Islet precursor cell (in vitro differentiated cells): Measurements from ENCODE around the gene PTCRA.
"Not testable (repeated sequence)": the region's sequence is repeated elsewhere in the genome, so short reads cannot be mapped to it uniquely, and the experiment has no call there.

Source experiments
- DNase-seq: peaks from one replicate; pipeline ENCODE4 v3.0.0-alpha.2; 2018

PTCRA gene

DNA sequence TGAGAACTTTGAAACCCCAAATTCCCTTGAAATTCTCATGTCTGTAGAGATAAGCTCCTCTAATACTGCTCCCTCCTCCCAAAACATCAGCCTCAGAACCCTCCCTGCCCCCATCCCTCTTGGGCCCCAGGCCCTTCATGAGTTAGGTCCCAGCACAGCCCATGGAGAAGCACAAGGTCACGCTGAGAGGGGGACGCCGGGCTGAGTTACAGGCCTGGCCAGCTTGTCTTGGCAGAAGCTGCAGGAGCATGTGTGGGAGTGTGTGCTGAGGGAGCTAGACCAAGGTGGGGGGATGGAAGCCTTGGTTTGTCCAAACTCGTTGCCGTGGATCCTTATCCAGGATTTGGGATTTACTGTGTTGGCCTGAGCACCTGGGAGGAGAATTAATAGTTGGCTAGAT, 8.5 kb upstream of the PTCRA start:
- DNase-seq = no peak

GRCh38 chr6:42909835-42910234, 6.0 kb upstream of the PTCRA start:
- DNase-seq = no peak

DNA sequence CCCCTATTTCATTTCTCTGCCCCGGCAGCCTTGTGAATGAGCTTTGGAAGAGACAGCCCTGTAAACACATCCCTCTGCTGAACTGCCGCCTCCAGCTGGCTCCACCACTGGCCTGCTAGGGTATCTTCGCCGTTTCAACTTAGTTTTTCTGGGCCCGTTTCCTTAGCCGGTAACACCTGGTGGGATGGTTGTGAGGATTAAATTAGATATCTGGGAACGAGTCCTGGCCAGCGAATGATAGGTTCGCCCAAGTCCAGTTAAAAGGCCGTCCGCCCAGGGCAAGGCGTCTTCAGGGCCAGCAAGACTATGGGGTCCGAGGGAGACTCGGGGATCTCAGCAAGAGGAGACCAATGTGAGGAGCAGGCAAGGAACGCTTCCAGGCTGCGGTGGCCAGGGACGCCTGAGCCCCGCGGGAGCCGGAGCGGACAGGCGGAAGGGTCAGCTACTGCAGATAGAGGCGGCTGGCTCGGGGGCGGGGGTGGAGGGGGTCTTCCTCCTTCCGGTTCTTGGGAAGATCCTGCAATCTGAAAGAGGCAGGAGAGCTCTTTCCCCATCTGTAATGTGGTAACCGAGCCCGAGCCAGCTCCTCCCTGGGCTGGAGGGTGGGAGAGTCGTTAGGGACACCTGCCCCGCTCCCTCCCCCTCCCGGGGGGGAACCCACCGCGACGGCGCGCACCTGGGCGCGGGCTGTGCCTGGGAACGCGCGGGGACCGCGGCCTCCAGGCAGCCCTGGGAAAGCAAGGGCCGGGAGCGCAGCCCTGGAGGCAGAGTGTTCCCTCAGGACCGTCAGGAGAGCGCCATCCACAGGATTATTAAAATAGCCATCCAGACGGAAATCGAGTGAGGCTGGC, 4.5 kb upstream of the PTCRA start:
- DNase-seq = peak; percentile 84

GRCh38 chr6:42914546-42914945, 1.3 kb upstream of the PTCRA start:
- no peak for DNase-seq

DNA sequence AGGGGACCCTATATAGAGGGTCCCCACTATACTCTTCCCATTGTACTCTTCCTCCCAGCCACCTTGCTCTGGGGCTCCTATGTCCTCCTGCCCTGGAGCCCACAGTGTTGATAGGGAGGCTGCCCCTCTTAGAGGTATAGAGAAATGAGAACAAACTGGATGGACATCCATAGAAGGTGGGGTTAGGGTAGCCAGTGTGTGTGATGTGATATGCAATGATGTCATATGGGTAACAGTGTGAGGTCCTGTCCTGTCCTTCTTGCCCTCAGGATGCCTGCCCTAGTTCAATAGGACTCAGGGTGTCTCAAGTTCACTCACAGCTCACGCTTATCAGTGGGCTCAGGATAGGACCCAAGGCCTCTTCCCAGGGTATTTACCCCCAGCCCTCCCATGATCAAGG, 435 bp downstream of the PTCRA start:
- DNase-seq = no peak

DNA sequence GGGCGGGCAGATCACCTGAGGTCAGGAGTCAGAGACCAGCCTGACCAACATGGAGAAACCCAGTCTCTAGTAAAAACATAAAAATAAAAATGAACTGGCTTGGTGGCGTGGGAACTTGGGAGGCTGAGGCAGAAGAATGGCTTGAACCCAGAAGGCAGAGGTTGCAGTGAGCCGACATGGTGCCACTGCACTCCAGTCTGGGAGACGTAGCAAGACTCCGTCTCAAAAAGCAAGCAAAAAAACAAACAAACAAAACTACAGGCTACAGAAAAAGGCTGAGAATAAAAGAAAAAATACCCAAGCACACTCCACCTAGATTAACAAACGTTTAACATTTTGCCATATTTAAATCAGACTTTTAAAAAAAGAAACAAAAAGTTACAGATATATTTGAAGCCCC, 5.9 kb downstream of the PTCRA start:
- no peak for DNase-seq

GRCh38 chr6:42923666-42924065, 7.8 kb downstream of the PTCRA start:
- DNase-seq = no peak

DNA sequence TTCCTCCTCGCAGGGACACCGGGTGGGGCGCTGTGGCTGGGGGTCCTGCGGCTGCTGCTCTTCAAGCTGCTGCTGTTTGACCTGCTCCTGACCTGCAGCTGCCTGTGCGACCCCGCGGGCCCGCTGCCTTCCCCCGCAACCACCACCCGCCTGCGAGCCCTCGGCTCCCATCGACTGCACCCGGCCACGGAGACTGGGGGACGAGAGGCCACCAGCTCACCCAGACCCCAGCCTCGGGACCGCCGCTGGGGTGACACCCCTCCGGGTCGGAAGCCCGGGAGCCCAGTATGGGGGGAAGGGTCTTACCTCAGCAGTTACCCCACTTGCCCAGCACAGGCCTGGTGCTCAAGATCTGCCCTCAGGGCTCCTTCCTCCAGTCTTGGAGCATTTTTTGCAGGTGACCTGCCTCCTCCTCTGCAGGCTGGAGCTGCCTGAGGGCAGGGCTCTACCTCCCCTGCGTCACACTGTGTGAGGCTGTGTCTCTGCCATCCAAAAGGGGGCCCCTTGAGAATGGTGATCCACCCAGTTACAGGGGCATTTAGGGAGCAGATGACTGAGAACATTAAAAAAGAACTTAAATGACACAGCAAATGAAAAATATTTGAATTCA, 9.5 kb downstream of the PTCRA start:
- peak; percentile 82 for DNase-seq

DNA sequence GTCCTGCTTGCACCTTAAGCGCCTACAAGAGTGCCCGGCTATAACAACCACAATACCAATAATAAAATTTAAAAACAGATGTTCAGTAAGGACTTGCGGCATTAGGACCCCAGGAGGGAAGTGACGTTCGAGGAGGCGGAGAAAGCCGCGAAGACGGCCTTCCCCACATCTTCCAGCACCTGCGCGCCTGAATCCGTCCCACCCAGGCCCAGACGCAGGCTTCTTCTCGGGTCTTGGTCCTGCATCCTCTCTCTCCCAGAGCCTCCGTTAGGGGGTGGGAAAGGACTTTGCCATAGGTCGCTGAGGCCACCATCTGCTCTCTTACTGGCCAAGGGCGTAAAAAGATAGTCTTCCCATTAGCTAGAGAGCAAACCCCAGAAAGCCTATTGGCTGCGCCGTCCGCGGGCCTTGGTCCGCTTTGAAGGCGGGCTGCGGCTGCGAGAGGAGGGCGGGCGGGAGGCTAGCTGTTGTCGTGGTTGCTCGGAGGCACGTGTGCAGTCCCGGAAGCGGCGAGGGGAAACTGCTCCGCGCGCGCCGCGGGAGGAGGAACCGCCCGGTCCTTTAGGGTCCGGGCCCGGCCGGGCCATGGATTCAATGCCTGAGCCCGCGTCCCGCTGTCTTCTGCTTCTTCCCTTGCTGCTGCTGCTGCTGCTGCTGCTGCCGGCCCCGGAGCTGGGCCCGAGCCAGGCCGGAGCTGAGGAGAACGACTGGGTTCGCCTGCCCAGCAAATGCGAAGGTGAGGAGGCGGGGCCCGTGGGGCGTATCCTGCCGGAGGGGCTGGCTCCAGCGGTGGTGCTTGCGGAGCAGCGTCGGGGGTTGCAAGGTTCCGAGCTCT, 13.3 kb downstream of the PTCRA start, which contains the start of gene CNPY3:
CNPY3 (plus strand) TSS at position 495 of the 835 bp plus-strand sequence; CDS start at position 586, 91 bp downstream.
- DNase-seq = peak; percentile 99

DNA sequence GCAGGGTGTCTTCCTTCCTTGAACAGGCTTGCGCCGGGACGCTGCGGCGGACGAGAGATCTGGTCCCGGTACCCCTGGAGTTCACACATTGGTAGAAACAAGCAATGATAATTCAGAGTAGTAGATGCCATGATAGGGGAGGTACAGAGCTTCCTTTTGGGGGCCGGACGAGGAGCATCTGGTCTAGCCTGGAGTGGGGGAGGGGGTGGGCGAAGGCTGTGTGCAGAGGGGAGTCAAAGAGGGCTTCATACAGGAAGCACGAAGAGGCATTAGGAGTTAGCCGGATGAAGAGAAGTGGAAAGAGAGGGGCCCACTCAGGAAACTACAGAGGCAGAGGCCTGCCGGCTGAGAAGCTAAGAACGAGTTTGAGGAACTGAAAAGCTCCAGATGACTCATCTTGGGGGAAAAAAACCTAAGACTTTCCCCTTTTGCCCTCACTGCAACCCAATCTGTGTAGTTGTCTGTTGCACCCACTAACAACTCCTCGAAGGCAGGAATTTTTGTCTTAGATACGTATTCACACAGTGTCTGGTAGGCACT, 14.0 kb downstream of the PTCRA start:
- no peak for DNase-seq

GRCh38 chr6:42932412-42932811, 16.6 kb downstream of the PTCRA start:
- no peak for DNase-seq

GRCh38 chr6:42933205-42933604, 17.4 kb downstream of the PTCRA start:
- no peak for DNase-seq

DNA sequence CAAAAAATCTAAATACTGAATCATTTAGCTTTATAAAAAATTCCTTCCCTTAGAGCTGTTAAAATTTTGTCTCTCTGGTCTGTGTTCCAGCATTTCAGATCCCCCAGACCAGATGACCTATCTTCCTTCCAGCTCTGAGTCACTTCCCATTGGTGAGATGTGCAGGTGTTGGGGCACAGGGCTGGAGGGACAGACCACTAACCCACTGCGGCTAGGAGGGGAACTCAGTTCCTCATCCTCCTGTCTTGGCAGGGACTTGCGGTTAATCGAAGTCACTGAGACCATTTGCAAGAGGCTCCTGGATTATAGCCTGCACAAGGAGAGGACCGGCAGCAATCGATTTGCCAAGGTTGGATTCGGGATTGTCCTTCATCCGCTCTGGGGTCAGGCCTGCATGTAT, 19.5 kb downstream of the PTCRA start:
- DNase-seq = no peak

DNA sequence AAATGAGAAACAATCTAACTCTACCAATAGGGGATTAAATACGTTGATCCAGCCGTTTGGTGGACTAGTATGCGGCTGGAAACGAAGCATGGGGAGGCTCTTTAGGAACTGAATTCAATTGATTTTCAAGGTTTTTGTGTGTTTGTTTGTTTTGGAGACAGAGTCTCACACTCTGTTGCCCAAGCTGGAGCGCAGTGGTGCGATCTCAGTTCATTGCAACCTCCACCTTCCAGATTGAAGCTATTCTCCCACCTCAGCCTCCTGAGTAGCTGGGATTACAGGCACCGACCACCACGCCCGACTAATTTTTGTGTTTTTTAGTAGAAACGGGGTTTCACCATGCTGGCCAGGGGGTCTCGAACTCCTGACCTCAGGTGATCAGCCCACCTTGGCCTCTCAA, 20.5 kb downstream of the PTCRA start:
- DNase-seq = no peak

DNA sequence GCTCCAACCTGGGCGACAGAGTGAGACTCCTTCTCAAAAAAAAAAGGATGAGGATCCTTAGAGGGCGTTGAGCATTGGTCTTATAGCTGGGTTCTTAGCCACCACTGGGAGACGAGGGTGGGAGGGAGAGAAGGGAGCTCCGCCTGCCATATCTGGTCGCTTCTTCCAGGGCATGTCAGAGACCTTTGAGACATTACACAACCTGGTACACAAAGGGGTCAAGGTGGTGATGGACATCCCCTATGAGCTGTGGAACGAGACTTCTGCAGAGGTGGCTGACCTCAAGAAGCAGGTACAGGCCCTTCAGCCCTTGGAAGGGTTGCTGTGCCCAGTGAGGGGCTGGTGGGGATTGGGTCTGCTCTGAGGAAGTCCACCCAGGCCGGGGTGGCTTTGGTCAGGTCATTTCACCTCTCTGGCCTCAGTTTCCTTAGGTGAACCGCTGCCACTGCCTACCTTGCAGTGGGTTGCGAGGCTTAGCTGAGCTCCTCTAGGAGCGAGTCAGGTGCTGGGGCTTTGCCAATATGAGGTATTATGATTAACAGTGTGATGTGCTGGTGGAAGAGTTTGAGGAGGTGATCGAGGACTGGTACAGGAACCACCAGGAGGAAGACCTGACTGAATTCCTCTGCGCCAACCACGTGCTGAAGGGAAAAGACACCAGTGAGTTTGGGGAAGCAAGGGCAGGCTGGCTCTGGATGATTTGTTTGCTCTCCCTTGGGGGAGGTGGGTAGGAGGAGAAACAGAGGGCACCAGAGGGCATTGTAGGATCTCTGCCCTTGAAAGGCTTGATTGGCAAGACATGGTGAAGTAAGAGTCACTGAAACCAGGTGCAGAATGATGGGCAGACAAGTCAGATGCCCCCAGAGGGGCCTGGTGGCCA, 21.9 kb downstream of the PTCRA start:
- DNase-seq = no peak

GRCh38 chr6:42938428-42938796, 22.6 kb downstream of the PTCRA start:
- no peak for DNase-seq

- DNase-seq = no peak
Measured at GRCh38 chr6:42938987-42939809, 23.3 kb downstream of the PTCRA start.

- DNase-seq = no peak
Measured at GRCh38 chr6:42939810-42940167, 23.9 kb downstream of the PTCRA start.

- no peak for DNase-seq
Measured at GRCh38 chr6:42940493-42941045, 24.7 kb downstream of the PTCRA start.

GRCh38 chr6:42941356-42941755, 25.5 kb downstream of the PTCRA start:
- not testable (repeated sequence) for DNase-seq

DNA sequence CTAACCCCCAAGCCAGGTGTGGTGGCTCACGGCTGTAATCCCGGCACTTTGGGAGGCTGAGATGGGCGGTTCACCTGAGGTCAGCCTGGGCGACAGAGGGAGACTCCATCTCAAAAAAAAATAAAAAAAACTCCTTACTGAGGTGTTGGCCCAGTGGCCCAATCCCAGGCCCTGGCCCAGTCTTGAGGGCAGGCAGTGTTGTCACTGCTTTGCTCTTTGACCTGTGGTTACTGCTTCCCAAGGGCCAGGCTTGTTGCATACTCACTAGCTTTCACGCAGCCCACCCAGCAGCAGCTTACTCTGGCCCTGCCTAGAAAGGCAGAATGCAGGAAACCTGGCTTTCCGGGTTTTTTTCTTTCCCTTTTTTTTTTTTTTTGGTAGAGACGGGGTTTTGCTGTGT, 26.6 kb downstream of the PTCRA start:
- no peak for DNase-seq
